Activated CD8-positive, alpha-beta T cell treated with anti-CD3 and anti-CD28 coated beads, Interleukin-2, amount 10 ng/mL, durations not matched to agents 7 days and 5 days (primary cell): ENCODE data around the gene CTNNA2. TPM values are rescaled to one million over a fixed set of nuclear protein-coding genes. Genes with fewer than 3 reads are reported as not detected.

Experiments
- ATAC-seq: fragments of 150-1000 bp; cut with Tn5 transposase; one replicate; pipeline ENCODE4 v1.10.0; 2021; ENCODE audit warnings: moderate library complexity
- CTCF ChIA-PET: fragments of 350-600 bp; sonication (Branson Sonifier 250); formaldehyde crosslinking; loops from one replicate; lab custom pipeline; 2021; ENCODE audit warnings: antibody characterized with exemption; lab: Charles Lee
- POLR2A ChIA-PET: fragments of 350-600 bp; sonication (Branson Sonifier 250); formaldehyde crosslinking; loops from one replicate; lab custom pipeline; 2021; ENCODE audit warnings: antibody characterized with exemption; lab: Charles Lee
- DNase-seq: peaks from one replicate; pipeline ENCODE4 v3.0.0-alpha.2; 2020
- H3K27ac Mint-ChIP-seq: one replicate; pipeline ENCODE4 v1.8.0; 2021; ENCODE audit warnings: mild to moderate bottlenecking, mixed read lengths
- H3K27me3 Mint-ChIP-seq: one replicate; pipeline ENCODE4 v1.8.0; 2021; ENCODE audit warnings: low read depth, mixed read lengths
- H3K36me3 Mint-ChIP-seq: one replicate; pipeline ENCODE4 v1.8.0; 2021; ENCODE audit warnings: low read depth, mixed read lengths
- H3K4me1 Mint-ChIP-seq: one replicate; pipeline ENCODE4 v1.8.0; 2021; ENCODE audit warnings: low read depth, mixed read lengths
- H3K4me3 Mint-ChIP-seq: one replicate; pipeline ENCODE4 v1.8.0; 2021; ENCODE audit warnings: mild to moderate bottlenecking, mixed read lengths
- H3K9me3 Mint-ChIP-seq: one replicate; pipeline ENCODE4 v1.8.0; 2022; ENCODE audit warnings: mixed read lengths; ENCODE audit not compliant: insufficient read depth
- total RNA-seq, 2 experiments: library from RNA; stranded (reverse); gene quantifications; one replicate each; pipeline ENCODE4 v1.2.3, GENCODE V29; 2021

CTNNA2 gene
- total RNA-seq, 2 experiments from 2014 or later, result not detected

DNA sequence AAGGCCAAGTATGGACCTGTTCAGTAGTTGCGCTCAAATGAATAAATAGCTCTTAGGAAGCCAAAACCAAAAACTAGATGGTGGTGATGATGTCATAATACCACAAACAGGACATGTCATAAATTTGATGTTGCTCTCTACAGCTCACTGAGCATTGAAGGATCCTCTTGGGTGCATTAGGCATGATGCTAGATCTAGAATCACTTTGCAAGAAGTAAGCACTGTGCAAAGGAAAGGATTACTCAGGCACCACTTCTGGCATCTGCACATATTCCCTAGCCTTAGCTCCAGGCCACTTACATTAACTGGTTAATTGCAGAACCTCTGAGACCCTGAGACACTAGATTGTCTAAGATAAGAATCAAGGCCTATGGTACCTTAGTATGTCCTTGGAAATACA is 733.7 kb downstream of the CTNNA2 start:
- DNase-seq (no peak), ATAC-seq (no peak)
- Mint-ChIP-seq H3K36me3 (no peaks in the 10 kb centered on the region), H3K27me3 (no peaks in the 10 kb centered on the region), H3K4me3 (no peak overlapping the region), H3K4me1 (no peaks in the 10 kb centered on the region), H3K9me3 (no peaks in the 10 kb centered on the region), H3K27ac (no peak overlapping the region)
- ChIA-PET CTCF (interaction anchor here (1.3 kb wide), 1 partner anchor 8 kb away, joined by 6 read pairs; no protein-coding TSS in a partner anchor), POLR2A (no interaction called here)

- no peaks in the 10 kb centered on the region for H3K36me3 Mint-ChIP-seq
These were observed 734.5 kb downstream of the CTNNA2 start for GRCh38 chr2:80247339-80247738.

DNA sequence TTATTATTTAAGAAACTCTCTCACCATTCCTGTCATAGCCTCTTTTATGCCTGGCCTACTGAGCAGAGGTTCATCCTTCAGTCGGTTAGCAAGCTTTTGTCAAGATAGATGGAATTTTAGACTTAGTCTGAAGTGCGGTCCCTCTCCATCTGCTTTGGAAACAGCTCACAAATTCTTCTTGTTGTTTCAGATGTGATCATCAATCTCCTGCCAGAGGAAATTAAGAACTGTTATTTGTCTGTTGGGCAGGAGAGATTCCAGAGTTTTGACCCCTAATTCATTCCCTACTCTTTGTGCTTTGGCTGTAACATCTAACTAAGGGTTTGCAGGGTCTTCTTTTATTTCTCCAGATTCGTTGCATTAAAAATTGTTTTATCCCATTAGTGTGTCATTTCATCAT is 735.3 kb downstream of the CTNNA2 start:
- DNase-seq (no peak), ATAC-seq (no peak)
- ChIA-PET POLR2A (no interaction called here), CTCF (no interaction called here)
- Mint-ChIP-seq H3K36me3 (no peaks in the 10 kb centered on the region), H3K4me1 (no peaks in the 10 kb centered on the region), H3K4me3 (no peak overlapping the region), H3K27me3 (no peaks in the 10 kb centered on the region), H3K27ac (no peak overlapping the region), H3K9me3 (no peaks in the 10 kb centered on the region)

More at GRCh38 chr2:80247339-80247738, 734.5 kb downstream of the CTNNA2 start:
- H3K4me3 Mint-ChIP-seq, result no peak overlapping the region
- CTCF ChIA-PET, result interaction anchor here (1.3 kb wide), 1 partner anchor 9 kb away, joined by 6 read pairs; no protein-coding TSS in a partner anchor
- no peaks in the 10 kb centered on the region for H3K27me3 Mint-ChIP-seq
- no peaks in the 10 kb centered on the region for H3K4me1 Mint-ChIP-seq
- H3K27ac Mint-ChIP-seq, result no peak overlapping the region
- POLR2A ChIA-PET, result no interaction called here
- DNase-seq (no peak), ATAC-seq (no peak)
- H3K9me3 Mint-ChIP-seq, result no peaks in the 10 kb centered on the region

- Mint-ChIP-seq H3K4me1 (no peaks in the 10 kb centered on the region), H3K36me3 (no peaks in the 10 kb centered on the region), H3K27ac (no peak overlapping the region), H3K27me3 (no peaks in the 10 kb centered on the region), H3K9me3 (no peaks in the 10 kb centered on the region), H3K4me3 (no peak overlapping the region)
- ATAC-seq, result no peak
- ChIA-PET POLR2A (no interaction called here), CTCF (no interaction called here)
- no peak for DNase-seq
These were observed 739.6 kb downstream of the CTNNA2 start for GRCh38 chr2:80252294-80252986.

DNA sequence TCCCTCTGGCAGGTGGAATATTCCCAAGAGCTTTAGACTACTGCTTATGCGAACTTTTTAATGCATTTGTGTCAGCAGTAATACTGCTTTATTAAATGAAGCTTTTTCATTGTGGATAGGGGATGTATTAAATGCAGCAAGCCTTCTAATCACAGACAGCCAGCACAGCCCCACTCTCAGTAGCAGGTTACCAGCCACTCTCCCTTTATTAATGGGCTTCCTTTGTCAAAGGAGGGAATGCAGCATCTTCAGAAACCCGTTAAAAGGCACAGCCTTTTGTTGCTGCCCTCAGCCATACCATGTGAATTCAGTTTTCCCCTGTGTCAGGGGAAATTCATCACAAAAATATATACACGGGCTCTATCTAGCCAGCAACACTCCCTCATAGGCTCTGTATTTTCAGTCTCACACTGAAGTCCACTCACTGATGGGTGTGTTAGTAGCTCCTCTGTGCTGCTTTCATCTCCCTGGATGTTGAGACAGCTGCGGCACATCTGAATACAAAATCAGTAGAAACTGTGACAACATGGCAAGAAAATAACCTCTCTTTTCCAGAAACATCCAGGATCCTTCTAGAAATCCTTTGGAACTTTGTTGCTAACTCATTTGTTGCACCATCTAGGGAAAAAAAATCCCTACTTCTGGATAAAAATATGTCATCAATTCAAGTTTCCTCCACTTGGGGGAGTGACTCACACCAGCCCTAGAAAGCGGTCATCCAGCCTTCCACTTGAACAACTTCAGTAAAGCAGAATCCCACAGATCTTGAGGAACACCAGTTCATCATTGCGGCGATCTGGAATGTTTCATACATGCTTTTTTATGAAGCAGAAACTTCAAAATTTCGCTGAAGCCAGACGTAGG is 743.3 kb downstream of the CTNNA2 start:
- POLR2A ChIA-PET, result no interaction called here
- DNase-seq (no peak), ATAC-seq (no peak)
- no peaks in the 10 kb centered on the region for H3K9me3 Mint-ChIP-seq
- H3K27ac Mint-ChIP-seq, result no peak overlapping the region
- H3K4me1 Mint-ChIP-seq, result no peaks in the 10 kb centered on the region
- no peaks in the 10 kb centered on the region for H3K27me3 Mint-ChIP-seq
- CTCF ChIA-PET, result no interaction called here
- no peak overlapping the region for H3K4me3 Mint-ChIP-seq
- H3K36me3 Mint-ChIP-seq, result no peaks in the 10 kb centered on the region

- Mint-ChIP-seq H3K4me3 (no peak overlapping the region), H3K27me3 (no peaks in the 10 kb centered on the region), H3K27ac (no peak overlapping the region), H3K9me3 (no peaks in the 10 kb centered on the region), H3K36me3 (no peaks in the 10 kb centered on the region), H3K4me1 (no peaks in the 10 kb centered on the region)
- no peak for ATAC-seq
- DNase-seq, result no peak
- POLR2A ChIA-PET, result no interaction called here
- CTCF ChIA-PET, result no interaction called here
These were observed 743.9 kb downstream of the CTNNA2 start for GRCh38 chr2:80256782-80257167.

DNA sequence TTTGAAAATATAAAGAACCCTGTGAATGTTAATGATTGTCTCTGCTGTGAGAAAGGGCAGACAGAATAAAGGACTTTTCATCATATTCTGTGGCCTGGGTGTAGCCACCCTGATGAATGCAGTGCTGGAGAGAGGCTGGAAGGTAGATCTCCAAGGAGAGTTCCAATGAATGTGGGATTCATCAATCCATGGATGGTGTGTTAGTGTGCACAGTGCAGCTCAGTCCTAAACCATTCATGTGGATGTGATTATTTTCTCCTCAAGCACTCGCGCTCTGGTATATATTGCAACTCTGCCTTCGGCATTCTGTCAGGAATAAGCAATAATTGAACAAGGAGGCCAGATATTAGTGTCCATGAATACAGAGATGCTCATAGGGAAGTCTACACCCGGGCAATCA is 744.6 kb downstream of the CTNNA2 start:
- Mint-ChIP-seq H3K4me3 (no peak overlapping the region), H3K9me3 (no peaks in the 10 kb centered on the region), H3K27me3 (no peaks in the 10 kb centered on the region), H3K36me3 (no peaks in the 10 kb centered on the region), H3K4me1 (no peaks in the 10 kb centered on the region), H3K27ac (no peak overlapping the region)
- CTCF ChIA-PET, result no interaction called here
- DNase-seq, result no peak
- ATAC-seq, result no peak
- POLR2A ChIA-PET, result no interaction called here

- Mint-ChIP-seq H3K27ac (no peak overlapping the region), H3K36me3 (no peaks in the 10 kb centered on the region), H3K4me1 (no peaks in the 10 kb centered on the region), H3K27me3 (no peaks in the 10 kb centered on the region), H3K9me3 (no peaks in the 10 kb centered on the region), H3K4me3 (no peak overlapping the region)
- DNase-seq (no peak), ATAC-seq (no peak)
- ChIA-PET POLR2A (no interaction called here), CTCF (no interaction called here)
These were observed 745.5 kb downstream of the CTNNA2 start for GRCh38 chr2:80258341-80258740.

- H3K4me3 Mint-ChIP-seq, result no peak overlapping the region
- no peak overlapping the region for H3K27ac Mint-ChIP-seq
- no peaks in the 10 kb centered on the region for H3K4me1 Mint-ChIP-seq
- ChIA-PET POLR2A (no interaction called here), CTCF (no interaction called here)
- no peaks in the 10 kb centered on the region for H3K27me3 Mint-ChIP-seq
- no peaks in the 10 kb centered on the region for H3K9me3 Mint-ChIP-seq
- DNase-seq, result no peak
- ATAC-seq, result no peak
- H3K36me3 Mint-ChIP-seq, result no peaks in the 10 kb centered on the region
These were observed 745.9 kb downstream of the CTNNA2 start for GRCh38 chr2:80258793-80259192.

DNA sequence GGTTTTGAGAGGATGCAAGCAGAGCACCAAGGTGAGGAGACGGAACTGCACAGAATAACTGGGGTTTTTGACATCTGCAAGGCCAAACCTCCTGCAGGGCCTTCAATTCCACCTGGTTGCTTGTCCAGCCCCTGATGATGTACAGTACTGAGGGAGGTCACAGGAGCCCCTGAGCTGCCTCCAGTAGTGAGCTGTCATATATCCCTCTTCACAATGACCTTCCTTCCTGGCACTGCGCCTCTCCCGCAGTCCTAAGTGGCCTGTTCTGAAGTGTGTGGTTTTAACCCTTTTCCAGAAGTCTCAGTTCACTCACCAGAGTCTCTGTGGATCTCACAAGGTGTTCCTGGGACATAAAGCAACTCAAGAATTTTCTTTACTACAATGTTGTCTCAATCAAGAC is 746.4 kb downstream of the CTNNA2 start:
- no peaks in the 10 kb centered on the region for H3K36me3 Mint-ChIP-seq
- POLR2A ChIA-PET, result no interaction called here
- no peak overlapping the region for H3K4me3 Mint-ChIP-seq
- no peaks in the 10 kb centered on the region for H3K9me3 Mint-ChIP-seq
- ATAC-seq (no peak), DNase-seq (no peak)
- H3K27me3 Mint-ChIP-seq, result no peaks in the 10 kb centered on the region
- CTCF ChIA-PET, result no interaction called here
- H3K4me1 Mint-ChIP-seq, result no peaks in the 10 kb centered on the region
- H3K27ac Mint-ChIP-seq, result no peak overlapping the region

DNA sequence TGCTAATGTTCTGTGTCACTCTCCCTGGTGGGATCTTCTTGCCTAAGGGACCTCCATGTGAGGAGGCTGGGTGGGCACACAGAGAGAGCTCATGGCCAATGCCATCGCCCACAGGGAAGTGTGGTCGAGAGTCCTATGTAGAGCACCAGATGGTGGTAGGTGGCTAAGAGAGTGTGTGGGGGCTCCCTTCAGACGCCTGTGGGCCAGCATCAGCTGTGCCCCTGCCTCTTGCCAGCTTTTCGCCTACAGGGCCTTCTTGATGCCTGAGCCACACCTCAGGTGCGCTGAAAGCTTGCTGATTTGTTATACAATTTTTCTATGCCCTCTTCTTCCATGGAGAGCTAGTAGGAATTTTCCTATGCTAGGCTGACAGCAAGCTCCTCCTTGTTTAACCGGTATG is 753.4 kb downstream of the CTNNA2 start:
- POLR2A ChIA-PET, result no interaction called here
- Mint-ChIP-seq H3K36me3 (no peaks in the 10 kb centered on the region), H3K27ac (no peak overlapping the region), H3K27me3 (no peaks in the 10 kb centered on the region), H3K4me3 (no peak overlapping the region), H3K9me3 (peaks cover 16% of the 10 kb centered on the region), H3K4me1 (no peaks in the 10 kb centered on the region)
- no peak for DNase-seq
- CTCF ChIA-PET, result no interaction called here
- no peak for ATAC-seq

DNA sequence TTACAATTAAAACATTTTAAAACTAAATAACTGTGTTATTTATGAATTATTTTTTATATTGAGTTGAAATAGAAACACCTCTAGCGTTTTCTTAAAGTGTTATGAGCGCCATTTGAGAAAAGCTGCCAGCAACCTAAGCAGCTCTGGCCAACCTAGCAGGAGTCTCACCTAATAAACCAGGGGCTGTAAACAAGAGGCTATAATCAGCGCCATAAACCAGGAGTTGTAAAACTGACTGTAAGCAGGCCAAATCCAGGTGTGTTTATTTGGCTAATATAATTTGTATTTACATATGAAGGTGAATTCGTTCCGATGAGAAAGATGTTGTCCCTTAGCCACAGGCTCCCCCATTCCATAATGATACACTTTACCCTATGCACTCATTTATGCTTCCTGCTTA is 757.0 kb downstream of the CTNNA2 start:
- ChIA-PET CTCF (no interaction called here), POLR2A (no interaction called here)
- H3K27me3 Mint-ChIP-seq, result no peaks in the 10 kb centered on the region
- no peaks in the 10 kb centered on the region for H3K4me1 Mint-ChIP-seq
- no peaks in the 10 kb centered on the region for H3K36me3 Mint-ChIP-seq
- no peak overlapping the region for H3K27ac Mint-ChIP-seq
- no peak for DNase-seq
- no peak overlapping the region for H3K4me3 Mint-ChIP-seq
- H3K9me3 Mint-ChIP-seq, result peaks cover 13% of the 10 kb centered on the region
- ATAC-seq, result no peak
